HG02970 (cell line): ENCODE results near the gene HORMAD2.

Source experiments
- ATAC-seq: cut with Tn5 transposase; IDR thresholded peaks from one replicate; pipeline ENCODE4 v1.9.1; 2021; ENCODE audit warnings: mild to moderate bottlenecking, moderate library complexity, moderate number of reproducible peaks; ENCODE audit not compliant: unreplicated experiment, low FRiP score

Gene HORMAD2

GRCh38 chr22:30079952-30080533 lies at the start of gene HORMAD2:
TSS of gene HORMAD2 (plus strand) at chr22:30080464. CDS start at chr22:30093953, 13,489 bp downstream.
- no peak for ATAC-seq

GRCh38 chr22:30031328-30031727 lies 48.9 kb upstream of the HORMAD2 start:
- ATAC-seq = no peak

GRCh38 chr22:30031764-30032455 lies 48.4 kb upstream of the HORMAD2 start:
- ATAC-seq = no peak

GRCh38 chr22:30033137-30033536 lies 47.1 kb upstream of the HORMAD2 start:
- ATAC-seq = no peak

- no peak for ATAC-seq
Observed at GRCh38 chr22:30033901-30034300, 46.4 kb upstream of the HORMAD2 start.

DNA sequence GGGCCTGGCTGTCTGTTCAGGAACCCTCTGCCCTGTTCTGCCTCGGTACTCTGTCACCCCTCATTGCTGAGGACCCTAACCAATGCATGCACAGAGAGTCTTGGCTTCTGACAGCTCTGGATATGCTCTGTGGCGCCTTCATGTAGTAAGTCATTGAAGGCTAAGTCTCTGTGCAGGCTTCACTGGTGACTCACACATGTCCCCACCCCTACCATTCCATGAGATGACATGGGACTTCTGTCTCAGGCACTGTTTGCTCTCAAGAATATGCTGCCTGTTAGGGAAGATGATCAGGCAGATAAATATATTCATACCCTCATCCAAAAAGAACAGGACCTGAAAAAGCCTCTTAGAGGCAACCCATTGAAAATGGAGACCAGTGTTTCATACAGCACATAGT lies 43.6 kb upstream of the HORMAD2 start:
- no peak for ATAC-seq

- ATAC-seq = no peak
Observed at GRCh38 chr22:30038219-30038618, 42.0 kb upstream of the HORMAD2 start.

DNA sequence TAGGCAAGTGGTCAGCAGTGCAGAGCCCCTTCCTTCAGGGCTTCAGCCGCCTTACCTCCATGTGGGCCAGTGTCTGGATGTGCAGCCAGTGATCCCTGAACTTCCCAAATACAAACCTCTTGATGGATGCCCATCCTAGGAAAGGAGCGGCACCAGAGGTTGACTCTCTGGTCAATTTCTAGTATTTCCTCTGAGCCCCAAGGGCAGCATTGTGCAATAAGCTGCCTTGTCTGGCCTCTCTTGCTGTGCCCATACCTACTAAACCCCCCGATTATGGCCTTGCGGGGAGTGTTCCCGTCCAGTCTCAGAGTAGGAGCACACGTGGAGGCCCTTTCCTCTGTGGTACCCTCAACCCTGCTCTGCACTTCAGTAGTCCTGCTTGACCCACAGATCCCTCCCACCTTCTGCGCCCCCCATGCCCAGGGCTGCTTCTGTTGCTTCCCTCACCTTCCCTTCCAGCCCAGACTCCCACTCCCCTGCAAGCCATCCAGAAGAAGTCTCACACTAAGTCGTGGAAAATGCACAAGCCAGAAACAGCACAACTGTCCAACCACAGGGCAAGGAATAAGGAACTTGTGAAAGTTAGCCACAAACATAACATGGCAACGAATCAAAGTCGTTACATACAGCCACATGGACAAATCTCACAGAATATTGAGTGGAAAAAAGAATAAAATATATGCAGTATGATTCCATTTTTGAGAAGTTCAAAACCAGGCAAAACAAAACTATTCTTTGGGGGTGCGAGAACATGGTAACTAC lies 39.6 kb upstream of the HORMAD2 start:
- ATAC-seq = no peak

- ATAC-seq = no peak
Observed at GRCh38 chr22:30041475-30041874, 38.8 kb upstream of the HORMAD2 start.

GRCh38 chr22:30041881-30042280 lies 38.4 kb upstream of the HORMAD2 start:
- ATAC-seq = no peak

GRCh38 chr22:30043161-30043560 lies 37.1 kb upstream of the HORMAD2 start:
- no peak for ATAC-seq

DNA sequence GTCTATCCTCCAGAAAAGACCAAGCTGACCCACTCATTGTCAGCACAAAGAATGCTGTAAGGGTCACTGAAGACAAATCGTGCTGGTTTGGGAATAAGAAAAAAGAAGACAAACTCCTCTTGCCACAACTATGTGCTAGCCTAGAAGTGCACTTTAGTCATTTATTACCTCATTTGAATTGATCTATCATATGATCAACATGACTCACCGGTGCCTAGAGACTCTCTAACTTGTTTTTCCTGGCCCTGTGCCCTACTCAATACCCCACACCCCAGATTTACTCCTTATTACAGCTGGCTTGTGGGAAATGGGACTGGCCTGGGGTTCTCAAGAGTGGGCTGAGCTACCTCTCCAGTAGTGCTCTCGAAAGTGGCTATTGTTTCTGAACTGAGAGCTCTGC lies 35.9 kb upstream of the HORMAD2 start:
- no peak for ATAC-seq

GRCh38 chr22:30044881-30045493 lies 35.3 kb upstream of the HORMAD2 start:
- no peak for ATAC-seq

DNA sequence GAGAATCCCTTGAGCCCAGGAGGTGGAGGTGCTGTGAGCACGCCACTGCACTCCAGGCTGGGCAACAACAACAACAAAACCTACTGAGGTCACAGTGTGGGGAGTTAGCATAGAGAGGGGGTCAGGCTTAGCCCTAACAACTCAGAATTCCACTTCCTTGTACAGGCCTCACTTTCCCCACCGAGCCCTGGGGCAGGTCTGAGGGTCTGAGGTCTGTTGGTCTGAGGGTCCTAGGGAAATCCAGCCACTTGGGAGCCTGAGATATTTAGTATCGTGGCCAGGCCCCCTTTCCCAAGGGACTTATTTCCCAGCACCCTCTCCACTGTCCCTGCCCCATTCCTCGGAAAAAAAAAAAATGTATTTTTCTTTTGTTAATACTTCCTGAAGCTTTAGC lies 34.8 kb upstream of the HORMAD2 start:
- ATAC-seq = no peak

- no peak for ATAC-seq
Observed at GRCh38 chr22:30045901-30046715, 34.2 kb upstream of the HORMAD2 start.

DNA sequence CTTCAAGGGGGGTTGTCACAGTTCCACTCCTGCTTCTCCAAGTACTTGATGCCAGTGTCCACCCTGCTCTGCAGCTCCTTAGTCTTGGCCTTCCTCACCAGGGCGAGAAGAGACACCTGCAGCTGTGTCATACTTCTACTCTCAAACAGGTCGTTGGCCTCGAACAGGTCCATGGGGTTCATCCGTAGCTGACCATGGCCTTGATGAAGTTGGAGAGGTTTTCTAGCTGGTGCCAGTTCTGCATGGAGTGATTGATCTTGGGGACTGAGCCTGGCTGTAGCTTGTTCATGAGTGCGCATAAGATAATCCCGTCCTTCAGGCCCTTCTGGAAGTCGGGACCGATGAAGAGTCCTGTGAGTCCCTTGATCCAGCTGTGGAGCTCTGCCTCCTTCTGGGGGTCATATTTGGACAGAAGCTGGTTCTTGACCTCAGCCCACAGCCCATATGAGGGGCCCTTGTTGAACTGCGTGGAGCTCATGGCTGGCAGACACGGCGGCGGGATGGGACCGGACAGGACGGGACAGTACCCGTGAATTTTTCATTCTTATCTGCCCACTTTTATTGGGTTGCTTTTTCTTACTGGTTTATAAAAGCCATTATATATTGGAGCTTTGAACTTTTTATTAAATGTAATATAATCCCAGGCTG lies 33.4 kb upstream of the HORMAD2 start:
- ATAC-seq = no peak

DNA sequence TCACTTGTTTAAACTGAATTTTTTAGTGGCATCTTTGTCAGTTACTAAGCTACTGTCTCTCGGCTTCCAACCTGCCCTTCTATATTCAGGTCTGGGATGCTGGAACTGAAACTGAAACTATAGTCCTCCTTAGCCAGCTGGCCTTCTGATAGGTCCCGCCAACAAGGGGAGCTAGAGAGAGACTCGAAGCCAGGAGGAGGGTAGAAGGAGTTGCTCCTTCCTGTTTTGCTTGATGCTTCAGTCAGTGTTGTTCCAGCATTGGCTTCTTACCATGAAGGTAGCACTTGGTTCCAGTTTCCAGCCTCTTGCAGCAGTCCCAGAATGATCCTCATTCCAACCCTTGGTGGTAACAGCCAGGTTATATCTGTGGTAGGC lies 32.9 kb upstream of the HORMAD2 start:
- no peak for ATAC-seq

- no peak for ATAC-seq
Observed at GRCh38 chr22:30048681-30049080, 31.6 kb upstream of the HORMAD2 start.

GRCh38 chr22:30054067-30054763 lies 26.0 kb upstream of the HORMAD2 start:
- no peak for ATAC-seq

DNA sequence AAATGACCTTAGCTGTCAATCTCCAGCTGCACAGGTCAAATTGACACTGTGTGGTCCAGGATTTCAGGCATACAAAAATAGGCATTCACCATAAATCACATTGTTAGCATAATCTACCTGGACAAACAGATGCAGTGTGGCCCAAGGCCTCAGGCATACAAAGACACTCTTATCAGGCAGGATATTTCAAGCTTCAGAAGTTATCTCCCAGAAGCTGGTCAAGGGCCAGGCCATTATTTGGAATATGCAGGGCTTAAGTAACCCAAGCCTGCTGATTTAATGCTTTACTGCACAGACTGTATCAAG lies 25.5 kb upstream of the HORMAD2 start:
- no peak for ATAC-seq
